ENCODE measurements around the gene ATP12A. TPM values are rescaled to one million over a fixed set of nuclear protein-coding genes. Genes with fewer than 3 reads are reported as not detected.
A peak's percentile ranks its signal among the peaks of the same experiment; 100 is the strongest.

Gene ATP12A
- total RNA-seq, 1 donor from 2014 or later = not detected

DNA sequence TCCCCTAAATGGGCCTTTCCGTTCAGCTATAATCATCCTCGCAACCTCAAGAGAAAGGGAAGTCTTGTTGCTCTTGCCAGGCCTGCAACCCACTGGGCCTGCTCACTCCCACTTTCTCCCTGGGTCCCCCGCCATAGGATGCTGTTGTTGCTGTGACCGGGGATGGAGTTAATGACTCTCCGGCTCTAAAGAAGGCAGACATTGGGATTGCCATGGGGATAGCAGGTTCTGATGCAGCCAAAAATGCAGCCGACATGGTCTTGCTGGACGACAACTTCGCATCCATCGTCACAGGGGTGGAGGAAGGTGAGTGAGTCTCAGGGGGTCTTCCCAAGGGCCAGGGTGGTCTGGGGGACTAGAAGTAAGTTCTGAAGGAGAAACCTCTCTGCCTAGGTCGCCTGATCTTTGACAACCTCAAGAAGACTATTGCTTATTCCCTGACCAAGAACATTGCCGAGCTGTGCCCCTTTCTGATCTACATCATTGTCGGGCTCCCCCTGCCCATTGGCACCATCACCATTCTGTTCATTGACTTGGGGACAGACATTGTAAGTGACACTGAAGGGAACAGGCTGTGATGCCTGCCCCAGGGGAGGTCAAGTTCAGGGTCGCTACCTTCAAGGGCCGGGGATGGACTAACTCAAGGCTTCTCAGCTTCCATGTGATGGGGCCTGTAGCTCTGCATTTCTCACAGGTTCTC lies 26.8 kb downstream of the ATP12A start:
- Histone ChIP-seq H2AFZ (replicated peaks) (no peak overlapping the region), H3K27me3 (no peaks in the 10 kb centered on the region), H4K20me1 (ENCODE audit: low read depth) (no peaks in the 10 kb centered on the region), H3K9me3 (ENCODE audit: low read depth) (no peaks in the 10 kb centered on the region), H3K36me3 (no peaks in the 10 kb centered on the region), H3K9ac (no peak overlapping the region), H3K4me3 (no peak overlapping the region), H3K4me2 (no peak overlapping the region), H3K79me2 (ENCODE audit: low read depth) (no peaks in the 10 kb centered on the region), H3K4me1 (no peaks in the 10 kb centered on the region), H3F3A (ENCODE audit: low read depth) (no peaks in the 10 kb centered on the region), H3K27ac (no peak overlapping the region)
- DNase-seq (ENCODE audit: low spot score) = no peak
- H3K9me3 Mint-ChIP-seq = no peaks in the 10 kb centered on the region
- no peaks in the 10 kb centered on the region for H3K4me1 Mint-ChIP-seq
- no peak overlapping the region for H3K27ac Mint-ChIP-seq
- TF ChIP-seq EZH2 (IDR thresholded peaks at IDR 0.05) (no peak), EZH2phosphoT487 (IDR thresholded peaks at IDR 0.05) (no peak)
- TF ChIP-seq, protein P1, sequence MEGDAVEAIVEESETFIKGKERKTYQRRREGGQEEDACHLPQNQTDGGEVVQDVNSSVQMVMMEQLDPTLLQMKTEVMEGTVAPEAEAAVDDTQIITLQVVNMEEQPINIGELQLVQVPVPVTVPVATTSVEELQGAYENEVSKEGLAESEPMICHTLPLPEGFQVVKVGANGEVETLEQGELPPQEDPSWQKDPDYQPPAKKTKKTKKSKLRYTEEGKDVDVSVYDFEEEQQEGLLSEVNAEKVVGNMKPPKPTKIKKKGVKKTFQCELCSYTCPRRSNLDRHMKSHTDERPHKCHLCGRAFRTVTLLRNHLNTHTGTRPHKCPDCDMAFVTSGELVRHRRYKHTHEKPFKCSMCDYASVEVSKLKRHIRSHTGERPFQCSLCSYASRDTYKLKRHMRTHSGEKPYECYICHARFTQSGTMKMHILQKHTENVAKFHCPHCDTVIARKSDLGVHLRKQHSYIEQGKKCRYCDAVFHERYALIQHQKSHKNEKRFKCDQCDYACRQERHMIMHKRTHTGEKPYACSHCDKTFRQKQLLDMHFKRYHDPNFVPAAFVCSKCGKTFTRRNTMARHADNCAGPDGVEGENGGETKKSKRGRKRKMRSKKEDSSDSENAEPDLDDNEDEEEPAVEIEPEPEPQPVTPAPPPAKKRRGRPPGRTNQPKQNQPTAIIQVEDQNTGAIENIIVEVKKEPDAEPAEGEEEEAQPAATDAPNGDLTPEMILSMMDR (IDR thresholded peaks at IDR 0.05) = no peak
- H3K27me3 Mint-ChIP-seq (ENCODE audit: insufficient read depth, low read depth) = peaks cover 8% of the 10 kb centered on the region
- no peaks in the 10 kb centered on the region for H3K36me3 Mint-ChIP-seq
- H3K4me3 Mint-ChIP-seq = no peak overlapping the region

DNA sequence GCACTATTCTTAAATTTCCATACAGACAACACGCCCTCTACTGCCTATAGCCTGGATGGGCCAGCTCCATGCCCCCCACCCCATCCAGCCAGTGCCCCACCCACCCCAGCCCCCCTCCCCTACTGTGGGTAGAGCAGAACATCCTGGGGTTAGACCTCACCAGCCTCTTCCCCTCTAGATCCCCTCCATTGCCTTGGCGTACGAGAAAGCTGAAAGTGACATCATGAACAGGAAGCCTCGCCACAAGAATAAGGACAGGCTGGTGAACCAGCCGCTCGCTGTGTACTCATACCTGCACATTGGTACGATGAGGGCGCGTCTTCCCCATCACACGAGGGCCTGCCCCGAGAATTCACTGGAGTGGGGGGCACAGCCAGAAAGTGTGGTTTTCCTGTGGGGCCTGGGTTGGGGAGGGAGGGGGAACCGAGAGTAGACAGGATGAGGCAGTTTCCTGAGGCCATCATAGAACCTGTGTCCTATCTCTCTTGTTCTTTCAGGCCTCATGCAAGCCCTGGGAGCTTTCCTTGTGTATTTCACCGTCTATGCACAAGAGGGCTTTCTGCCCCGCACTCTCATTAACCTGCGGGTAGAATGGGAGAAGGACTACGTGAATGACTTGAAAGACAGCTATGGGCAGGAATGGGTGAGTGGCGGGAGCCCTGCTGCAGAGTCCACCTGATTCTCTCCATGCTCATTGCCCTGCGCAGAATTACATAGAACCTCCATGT lies 29.1 kb downstream of the ATP12A start:
- H3K4me3 Mint-ChIP-seq = no peak overlapping the region
- no peak for DNase-seq (ENCODE audit: low spot score)
- Histone ChIP-seq H2AFZ (replicated peaks) (peak overlapping the region; percentile 18), H3K27ac (no peak overlapping the region), H3K79me2 (ENCODE audit: low read depth) (no peaks in the 10 kb centered on the region), H3K4me2 (no peak overlapping the region), H3K4me3 (no peak overlapping the region), H3K9me3 (ENCODE audit: low read depth) (no peaks in the 10 kb centered on the region), H4K20me1 (ENCODE audit: low read depth) (no peaks in the 10 kb centered on the region), H3F3A (ENCODE audit: low read depth) (no peaks in the 10 kb centered on the region), H3K27me3 (no peaks in the 10 kb centered on the region), H3K36me3 (no peaks in the 10 kb centered on the region), H3K4me1 (no peaks in the 10 kb centered on the region), H3K9ac (no peak overlapping the region)
- TF ChIP-seq, protein P1 (IDR thresholded peaks at IDR 0.05) = no peak
- H3K9me3 Mint-ChIP-seq = no peaks in the 10 kb centered on the region
- H3K27me3 Mint-ChIP-seq (ENCODE audit: insufficient read depth, low read depth) = peaks cover 7% of the 10 kb centered on the region
- H3K27ac Mint-ChIP-seq = no peak overlapping the region
- no peaks in the 10 kb centered on the region for H3K36me3 Mint-ChIP-seq
- H3K4me1 Mint-ChIP-seq = peaks cover 2% of the 10 kb centered on the region

DNA sequence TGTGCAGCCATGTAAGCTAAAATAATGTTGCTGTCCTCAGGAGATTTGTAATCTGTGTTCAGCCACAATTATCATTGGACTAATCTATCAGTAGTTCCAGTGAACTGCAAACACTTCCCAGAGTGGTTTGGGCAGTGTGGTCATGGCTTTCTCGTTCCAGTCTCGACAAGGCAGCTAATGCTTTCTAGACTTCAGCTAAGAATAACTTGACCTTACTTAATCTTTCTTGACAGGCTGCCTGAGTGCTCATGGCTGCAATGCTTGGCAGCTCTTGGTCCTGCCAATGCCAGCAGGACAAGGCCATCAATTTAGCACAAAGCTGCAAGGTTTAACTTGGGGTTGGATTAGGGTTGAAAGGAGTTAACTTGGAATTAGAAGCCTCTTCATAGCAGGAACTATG lies 32.8 kb downstream of the ATP12A start:
- Histone ChIP-seq H3K9me3 (ENCODE audit: low read depth) (no peaks in the 10 kb centered on the region), H3K9ac (no peak overlapping the region), H3K4me2 (no peak overlapping the region), H3K79me2 (ENCODE audit: low read depth) (no peaks in the 10 kb centered on the region), H2AFZ (replicated peaks) (no peak overlapping the region), H3K4me3 (no peak overlapping the region), H3K27me3 (no peaks in the 10 kb centered on the region), H3K36me3 (no peaks in the 10 kb centered on the region), H3F3A (ENCODE audit: low read depth) (no peaks in the 10 kb centered on the region), H3K27ac (no peak overlapping the region), H3K4me1 (peaks cover 7% of the 10 kb centered on the region), H4K20me1 (ENCODE audit: low read depth) (no peaks in the 10 kb centered on the region)
- TF ChIP-seq EZH2 (IDR thresholded peaks at IDR 0.05) = no peak
- TF ChIP-seq, protein P1 (IDR thresholded peaks at IDR 0.05) = no peak
- no peak for TF ChIP-seq EZH2phosphoT487 (IDR thresholded peaks at IDR 0.05)
- no peaks in the 10 kb centered on the region for H3K9me3 Mint-ChIP-seq
- peaks cover 11% of the 10 kb centered on the region for H3K4me1 Mint-ChIP-seq
- H3K27ac Mint-ChIP-seq = no peak overlapping the region
- H3K4me3 Mint-ChIP-seq = no peak overlapping the region
- peaks cover 15% of the 10 kb centered on the region for H3K27me3 Mint-ChIP-seq (ENCODE audit: insufficient read depth, low read depth)
- DNase-seq (ENCODE audit: low spot score) = no peak
- no peaks in the 10 kb centered on the region for H3K36me3 Mint-ChIP-seq

All from neural progenitor cell (in vitro differentiated cells).